ENCODE measurements around the gene GMDS. TPM values are rescaled to one million over a fixed set of nuclear protein-coding genes. Genes with fewer than 3 reads are reported as not detected.

The GMDS gene
- total and polyA plus RNA-seq, 2 of the 13 experiments (the other 11 are each of a cell fraction or from before 2014, with no cell fraction given) = 64.4 to 112 TPM

- Histone ChIP-seq H3K9me3 (ENCODE audit: low read length) (no peaks in the 10 kb centered on the region), H3K9ac (ENCODE audit: insufficient read depth, low read depth, low read length) (no peak overlapping the region), H3K27me3 (ENCODE audit: control insufficient read depth in 1 of 2, insufficient read depth in 2 of 2, low read length in 2 of 2) (peaks cover 11 to 62% of the 10 kb centered on the region in 2 experiments; a peak in 4 of 5 replicates), H3K27ac (ENCODE audit: extremely low read length, insufficient read depth, low read length) (no peak overlapping the region), H4K20me1 (ENCODE audit: insufficient read depth, low read length) (no peaks in the 10 kb centered on the region), H2AFZ (ENCODE audit: low read length) (no peak overlapping the region), H3K4me2 (ENCODE audit: low read depth, low read length) (peak overlapping the region; percentile 47), H3K4me1 (ENCODE audit: insufficient read depth, low read length) (peaks cover 51% of the 10 kb centered on the region), H3K36me3 (replicated peaks in 1 of 2; ENCODE audit: control insufficient read depth in 1 of 2, insufficient read depth in 2 of 2, low read length in 2 of 2) (no peaks in the 10 kb centered on the region), H3K79me2 (ENCODE audit: insufficient read depth, low read length) (no peaks in the 10 kb centered on the region), H3K4me3 (replicated peaks in 1 of 3; ENCODE audit: insufficient read depth in 1 of 3, low read depth in 2 of 3, low read length in 3 of 3) (peak overlapping the region in 2 of 3 experiments; percentile 10 to 12; a peak in 2 of 6 replicates)
- POLR2A ChIA-PET = no interaction called here
- TF ChIP-seq, protein P1, sequence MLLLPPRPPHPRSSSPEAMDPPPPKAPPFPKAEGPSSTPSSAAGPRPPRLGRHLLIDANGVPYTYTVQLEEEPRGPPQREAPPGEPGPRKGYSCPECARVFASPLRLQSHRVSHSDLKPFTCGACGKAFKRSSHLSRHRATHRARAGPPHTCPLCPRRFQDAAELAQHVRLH (CRISPR knock-in tag; IDR thresholded peaks at IDR 0.05; ENCODE audit: borderline replicate concordance, low read depth) = no peak
- TF ChIP-seq JUNB (CRISPR knock-in tag; IDR thresholded peaks at IDR 0.05; ENCODE audit: borderline replicate concordance) = no peak
- no peak for TF ChIP-seq ZNF30 (CRISPR knock-in tag; IDR thresholded peaks at IDR 0.05)
- no peak for TF ChIP-seq U2AF2 (IDR thresholded peaks at IDR 0.05; ENCODE audit: low read depth, low read length)
- TF ChIP-seq RCOR2 (CRISPR knock-in tag; IDR thresholded peaks at IDR 0.05) = no peak
- TF ChIP-seq, protein P2, sequence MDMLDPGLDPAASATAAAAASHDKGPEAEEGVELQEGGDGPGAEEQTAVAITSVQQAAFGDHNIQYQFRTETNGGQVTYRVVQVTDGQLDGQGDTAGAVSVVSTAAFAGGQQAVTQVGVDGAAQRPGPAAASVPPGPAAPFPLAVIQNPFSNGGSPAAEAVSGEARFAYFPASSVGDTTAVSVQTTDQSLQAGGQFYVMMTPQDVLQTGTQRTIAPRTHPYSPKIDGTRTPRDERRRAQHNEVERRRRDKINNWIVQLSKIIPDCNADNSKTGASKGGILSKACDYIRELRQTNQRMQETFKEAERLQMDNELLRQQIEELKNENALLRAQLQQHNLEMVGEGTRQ (IDR thresholded peaks at IDR 0.05; ENCODE audit: low read depth, low read length) = no peak
- TF ChIP-seq, protein P2 (CRISPR knock-in tag; IDR thresholded peaks at IDR 0.05; ENCODE audit: borderline replicate concordance) = no peak
- TF ChIP-seq XRCC5 (optimal IDR thresholded peaks at IDR 0.05; ENCODE audit: low read length) = no peak
- TF ChIP-seq ZNF17 (CRISPR knock-in tag; IDR thresholded peaks at IDR 0.05) = no peak
- TF ChIP-seq GATAD2A (CRISPR knock-in tag; IDR thresholded peaks at IDR 0.05) = no peak
- TF ChIP-seq ZNF800 (CRISPR knock-in tag; IDR thresholded peaks at IDR 0.05) = 0 out of 2 replicates have a peak, but pooled peaks have one; percentile 49
- TF ChIP-seq, protein P3, sequence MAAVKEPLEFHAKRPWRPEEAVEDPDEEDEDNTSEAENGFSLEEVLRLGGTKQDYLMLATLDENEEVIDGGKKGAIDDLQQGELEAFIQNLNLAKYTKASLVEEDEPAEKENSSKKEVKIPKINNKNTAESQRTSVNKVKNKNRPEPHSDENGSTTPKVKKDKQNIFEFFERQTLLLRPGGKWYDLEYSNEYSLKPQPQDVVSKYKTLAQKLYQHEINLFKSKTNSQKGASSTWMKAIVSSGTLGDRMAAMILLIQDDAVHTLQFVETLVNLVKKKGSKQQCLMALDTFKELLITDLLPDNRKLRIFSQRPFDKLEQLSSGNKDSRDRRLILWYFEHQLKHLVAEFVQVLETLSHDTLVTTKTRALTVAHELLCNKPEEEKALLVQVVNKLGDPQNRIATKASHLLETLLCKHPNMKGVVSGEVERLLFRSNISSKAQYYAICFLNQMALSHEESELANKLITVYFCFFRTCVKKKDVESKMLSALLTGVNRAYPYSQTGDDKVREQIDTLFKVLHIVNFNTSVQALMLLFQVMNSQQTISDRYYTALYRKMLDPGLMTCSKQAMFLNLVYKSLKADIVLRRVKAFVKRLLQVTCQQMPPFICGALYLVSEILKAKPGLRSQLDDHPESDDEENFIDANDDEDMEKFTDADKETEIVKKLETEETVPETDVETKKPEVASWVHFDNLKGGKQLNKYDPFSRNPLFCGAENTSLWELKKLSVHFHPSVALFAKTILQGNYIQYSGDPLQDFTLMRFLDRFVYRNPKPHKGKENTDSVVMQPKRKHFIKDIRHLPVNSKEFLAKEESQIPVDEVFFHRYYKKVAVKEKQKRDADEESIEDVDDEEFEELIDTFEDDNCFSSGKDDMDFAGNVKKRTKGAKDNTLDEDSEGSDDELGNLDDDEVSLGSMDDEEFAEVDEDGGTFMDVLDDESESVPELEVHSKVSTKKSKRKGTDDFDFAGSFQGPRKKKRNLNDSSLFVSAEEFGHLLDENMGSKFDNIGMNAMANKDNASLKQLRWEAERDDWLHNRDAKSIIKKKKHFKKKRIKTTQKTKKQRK (IDR thresholded peaks at IDR 0.05; ENCODE audit: low read length) = no peak
- TF ChIP-seq EZH2 (conservative IDR thresholded peaks at IDR 0.05; ENCODE audit: low read depth, low read length) = peak; percentile 61; the same call in 1 of the 2 replicates
- TF ChIP-seq, protein P4, sequence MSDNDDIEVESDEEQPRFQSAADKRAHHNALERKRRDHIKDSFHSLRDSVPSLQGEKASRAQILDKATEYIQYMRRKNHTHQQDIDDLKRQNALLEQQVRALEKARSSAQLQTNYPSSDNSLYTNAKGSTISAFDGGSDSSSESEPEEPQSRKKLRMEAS (IDR thresholded peaks at IDR 0.05) = no peak
- no peak for TF ChIP-seq AGO1 (IDR thresholded peaks at IDR 0.05; ENCODE audit: low read depth, low read length, poor library complexity, severe bottlenecking)
- TF ChIP-seq PRMT3 (CRISPR knock-in tag; IDR thresholded peaks at IDR 0.05; ENCODE audit: borderline replicate concordance, low read depth) = no peak
- ATAC-seq (peak; percentile 3; the same call in 1 of the 3 replicates), FAIRE-seq (no peak), DNase-seq (ENCODE audit: low spot score) (no peak)
- intact Hi-C loops (cut with micrococcal nuclease; ENCODE audit: unreplicated experiment) (loop anchor here (10.0 kb wide), 1 partner anchor 1461 kb away; no protein-coding TSS in a partner anchor), in situ Hi-C loops (cut with HindIII; ENCODE audit: extremely low pct_ligation_motif_present, low pct_unique_long_range_greater_than_20kb) (loop anchor here (5.0 kb wide), 2 partner anchors 613 to 1038 kb away; no protein-coding TSS in a partner anchor)
- CTCF ChIA-PET (ENCODE audit: low intra/inter-chr PET ratio, low total read pairs) = no interaction called here
- 11% methylated on average over 22 of the region's 22 CpGs for WGBS (ENCODE audit: low lambda C conversion rate)
- BruUV-seq (replicated peaks) = no TSS peak
Measured at GRCh38 chr6:1593958-1594314, 651.5 kb downstream of the GMDS start.
